Pancreas (tissue), 10 donors: ENCODE results near the gene ANKRD33B. TPM values are rescaled to one million over a fixed set of nuclear protein-coding genes. Genes with fewer than 3 reads are reported as not detected.

Source experiments
- ATAC-seq, 4 donors: fragments of 200-7000 bp; cut with Tn5 transposase; one replicate each; pipeline versions ENCODE4 v1.8.0 to v1.9.1; 2020; ENCODE audit warnings: mild to moderate bottlenecking in 4 of 4, moderate library complexity in 4 of 4
- DNase-seq, 6 donors: peaks; one replicate each; pipeline ENCODE4 v3.0.0-alpha.2; 2020
- FAIRE-seq: peaks from 2 replicates; lab custom pipeline; 2012; peaks lifted over from hg19 to GRCh38; lab: Jason Lieb, UNC
- H3K27ac ChIP-seq, 4 donors: fragments of 200-600 bp; sonication (generic); 1 replicate in 3 of 4; 2 replicates in 1 of 4; pipeline versions ENCODE4 v1.5.0 to v1.8.0; 2020
- H3K27me3 ChIP-seq, 4 donors: fragments of 200-600 bp; one replicate each; pipeline ENCODE4 v1.8.0; 2021
- H3K36me3 ChIP-seq, 3 donors: fragments of 200-600 bp; sonication (generic) in 1 of 3; one replicate each; pipeline versions ENCODE4 v1.5.0 to v1.8.0; 2020 to 2021
- H3K4me1 ChIP-seq, 3 donors: fragments of 200-600 bp; one replicate each; pipeline ENCODE4 v1.8.0; 2021
- H3K4me3 ChIP-seq, 4 donors: fragments of 200-600 bp; sonication (generic) in 2 of 4; one replicate each; pipeline versions ENCODE4 v1.5.0 to v1.8.0; 2020 to 2021
- H3K9me3 ChIP-seq, 4 donors: fragments of 200-600 bp; one replicate each; pipeline ENCODE4 v1.8.0; 2021
- WGBS, 2 donors: extraction: QIAGEN DNeasy Blood & Tissue Kit; methylation state at CpG; one replicate each; pipeline ENCODE4 v1.1.7; 2013; 5-methylcytosine and 5-hydroxymethylcytosine counted together
- intact Hi-C, 3 donors: fragments of 100-400 bp; cut with DNase I; formaldehyde crosslinking; loops; one replicate each; pipeline versions ENCODE4 v1.11.1 to v1.14.2; 2022
- polyA plus RNA-seq, 2 donors: library from polyadenylated mRNA; stranded (reverse); fragments of 200-250 nt; gene quantifications; one replicate each; pipeline ENCODE4 v1.2.3, GENCODE V29; 2013
- total RNA-seq, 6 donors: library from RNA; stranded (reverse); fragmentation: NEBNext Ultra II Directional in 4 of 6; extraction: Animal tissue kit (Norgen Biotek cat#: 25700) in 4 of 6; gene quantifications; one replicate each; pipeline versions ENCODE4 v1.2.1 to v1.2.4, GENCODE V29; 2021 to 2023
- TF ChIP-seq, protein P1 (sequence below), 4 donors: fragments of 200-600 bp; sonication (generic) in 3 of 4; IDR thresholded peaks; one replicate each; pipeline versions ENCODE4 v1.5.0 to v1.8.0; 2021; ENCODE audit warnings: antibody characterized with exemption in 4 of 4
- donor health status: healthy with polysubstance abuse.
- donor health status: DM: no; HTN: no; CAD: no; lungs with moderate emphysema.
- donor health status: DM: no; HTN: no; CAD: no.
- donor health status: control.
- donor health status: control.
- donor health status: Bipolar disorder and iron deficiency.
- donor health status: DM: yes; HTN: yes; CAD: no.
- donor health status: DM: no; HTN: no; CAD: no.
- donor health status: DM: no; HTN: no; CAD: no.
- donor health status: DM: yes; HTN: yes; CAD: no.

The ANKRD33B gene
- total and polyA plus RNA-seq, 8 donors, result 0.57 to 2.7 (median 1.1) TPM

DNA sequence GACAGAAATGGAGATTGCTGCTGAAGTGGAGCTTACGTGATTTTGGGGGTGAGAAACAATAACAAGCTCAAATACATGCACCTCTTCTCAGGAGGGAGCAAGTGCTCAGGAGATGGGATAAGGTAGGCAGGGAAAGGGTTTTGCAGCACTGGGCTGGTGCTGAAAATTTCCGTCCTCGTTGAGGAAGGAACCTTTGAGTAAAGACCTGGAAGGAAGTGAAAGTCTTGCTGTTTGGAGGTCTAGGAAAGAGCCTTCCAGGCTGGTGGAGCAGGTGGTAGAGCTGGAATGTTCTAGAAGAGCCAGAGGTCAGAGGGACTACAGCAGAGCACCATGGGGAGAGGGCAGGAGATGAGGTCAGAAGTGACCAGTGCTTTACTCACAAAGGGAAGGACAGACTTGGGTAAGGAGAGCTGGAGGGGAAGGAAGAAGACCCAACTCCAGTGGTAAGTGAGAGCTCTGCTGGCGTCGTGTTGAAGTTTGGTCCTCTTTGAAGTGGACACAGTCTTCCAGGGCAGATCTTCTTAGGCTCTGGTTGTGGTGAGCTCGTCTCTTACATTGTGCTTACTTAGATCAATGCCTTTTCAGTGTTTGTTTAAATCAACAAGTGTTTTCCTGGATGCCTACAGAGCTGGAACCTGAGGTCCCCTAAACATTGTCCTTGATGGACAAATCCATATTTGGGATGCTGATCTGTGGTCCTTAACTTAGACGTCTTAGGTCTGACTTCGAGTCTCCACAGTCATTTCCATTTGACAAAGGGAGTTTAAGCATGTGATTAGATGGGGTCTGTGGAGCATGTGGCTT lies 21.0 kb downstream of the ANKRD33B start:
- no peak overlapping the region for H3K27ac ChIP-seq
- DNase-seq (no peak), FAIRE-seq (no peak), ATAC-seq (no peak)
- H3K27me3 ChIP-seq, result no peaks in the 10 kb centered on the region
- no peaks in the 10 kb centered on the region for H3K9me3 ChIP-seq
- TF ChIP-seq, protein P1, sequence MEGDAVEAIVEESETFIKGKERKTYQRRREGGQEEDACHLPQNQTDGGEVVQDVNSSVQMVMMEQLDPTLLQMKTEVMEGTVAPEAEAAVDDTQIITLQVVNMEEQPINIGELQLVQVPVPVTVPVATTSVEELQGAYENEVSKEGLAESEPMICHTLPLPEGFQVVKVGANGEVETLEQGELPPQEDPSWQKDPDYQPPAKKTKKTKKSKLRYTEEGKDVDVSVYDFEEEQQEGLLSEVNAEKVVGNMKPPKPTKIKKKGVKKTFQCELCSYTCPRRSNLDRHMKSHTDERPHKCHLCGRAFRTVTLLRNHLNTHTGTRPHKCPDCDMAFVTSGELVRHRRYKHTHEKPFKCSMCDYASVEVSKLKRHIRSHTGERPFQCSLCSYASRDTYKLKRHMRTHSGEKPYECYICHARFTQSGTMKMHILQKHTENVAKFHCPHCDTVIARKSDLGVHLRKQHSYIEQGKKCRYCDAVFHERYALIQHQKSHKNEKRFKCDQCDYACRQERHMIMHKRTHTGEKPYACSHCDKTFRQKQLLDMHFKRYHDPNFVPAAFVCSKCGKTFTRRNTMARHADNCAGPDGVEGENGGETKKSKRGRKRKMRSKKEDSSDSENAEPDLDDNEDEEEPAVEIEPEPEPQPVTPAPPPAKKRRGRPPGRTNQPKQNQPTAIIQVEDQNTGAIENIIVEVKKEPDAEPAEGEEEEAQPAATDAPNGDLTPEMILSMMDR (IDR thresholded peaks at IDR 0.05), result no peak
- H3K4me3 ChIP-seq, result no peak overlapping the region
- 64 to 70% methylated on average over 8 of the region's 8 CpGs for WGBS, 2 donors
- H3K4me1 ChIP-seq, result no peaks in the 10 kb centered on the region
- intact Hi-C loops, result no loop called here
- no peaks in the 10 kb centered on the region for H3K36me3 ChIP-seq

DNA sequence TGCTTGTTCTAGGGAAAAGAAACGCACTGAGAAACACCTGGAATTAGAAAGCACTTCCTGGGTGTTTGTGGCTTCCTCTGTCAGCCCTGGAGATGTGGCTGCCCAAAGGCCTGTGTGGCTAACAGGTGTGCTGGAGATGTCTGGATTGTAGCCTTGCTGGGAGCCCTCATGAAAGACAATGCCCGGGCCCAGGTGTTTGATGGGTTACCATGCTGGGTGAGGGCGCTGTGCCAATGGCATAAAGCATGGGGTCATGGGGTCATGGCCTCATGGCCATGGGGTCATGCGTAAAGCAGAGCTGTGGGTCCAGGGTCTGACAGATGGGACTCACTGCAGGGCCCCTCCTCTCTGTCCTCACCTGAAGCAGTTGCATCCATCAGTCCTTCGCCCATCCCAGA lies 21.6 kb downstream of the ANKRD33B start:
- 79 to 88% methylated on average over 5 of the region's 5 CpGs for WGBS, 2 donors
- no peak for ATAC-seq
- H3K4me3 ChIP-seq, result no peak overlapping the region
- no peaks in the 10 kb centered on the region for H3K36me3 ChIP-seq
- TF ChIP-seq, protein P1 (IDR thresholded peaks at IDR 0.05), result no peak
- intact Hi-C loops, result no loop called here
- H3K4me1 ChIP-seq, result no peaks in the 10 kb centered on the region
- no peak for DNase-seq
- no peak overlapping the region for H3K27ac ChIP-seq
- no peaks in the 10 kb centered on the region for H3K9me3 ChIP-seq
- no peak for FAIRE-seq
- H3K27me3 ChIP-seq, result no peaks in the 10 kb centered on the region

DNA sequence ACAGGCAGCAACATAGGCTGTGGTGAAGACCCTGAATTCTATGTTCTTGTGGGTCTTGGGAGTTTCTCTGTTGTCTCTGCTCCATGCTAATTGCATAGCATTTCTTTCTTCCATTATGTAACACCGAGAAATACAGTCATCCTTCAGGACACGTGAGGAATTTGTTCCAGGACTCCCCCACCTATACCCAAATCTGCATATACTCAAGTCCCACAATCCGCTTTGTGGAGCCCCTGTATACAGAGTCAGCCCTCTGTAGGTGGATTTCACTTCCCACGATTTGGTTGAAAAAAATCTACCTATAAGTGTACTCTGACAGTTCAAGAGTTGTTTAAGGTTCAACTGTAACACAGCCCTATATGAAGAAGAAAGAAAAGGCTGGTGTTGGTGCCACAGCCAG lies 22.1 kb downstream of the ANKRD33B start:
- WGBS, 2 donors, result 70 to 79% methylated on average over 4 of the region's 4 CpGs
- intact Hi-C loops, result no loop called here
- Histone ChIP-seq H3K4me3 (no peak overlapping the region), H3K4me1 (no peaks in the 10 kb centered on the region), H3K27ac (no peak overlapping the region), H3K36me3 (no peaks in the 10 kb centered on the region), H3K9me3 (no peaks in the 10 kb centered on the region), H3K27me3 (no peaks in the 10 kb centered on the region)
- TF ChIP-seq, protein P1 (IDR thresholded peaks at IDR 0.05), result no peak
- no peak for DNase-seq
- FAIRE-seq, result no peak
- ATAC-seq, result no peak

DNA sequence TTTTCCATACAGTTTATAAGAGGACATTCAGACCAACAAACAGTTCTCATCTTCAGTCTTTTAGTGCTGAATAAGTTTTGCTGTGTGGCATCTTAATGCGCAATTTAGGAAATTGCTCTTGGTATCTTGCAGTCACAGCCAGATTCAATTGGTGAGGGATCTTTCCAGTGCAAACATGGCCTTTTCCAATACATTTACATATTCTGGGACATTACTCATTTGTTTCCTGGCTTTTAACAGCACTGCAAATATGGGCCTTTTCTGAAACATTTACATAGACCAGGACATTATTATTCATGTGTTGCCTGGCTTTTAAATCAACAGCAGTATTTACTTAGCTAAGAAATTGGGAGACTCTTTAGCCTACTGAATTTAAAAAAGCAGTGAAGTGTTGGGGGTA lies 22.7 kb downstream of the ANKRD33B start:
- WGBS, 2 donors, result 100% methylated on average over 1 of the region's 1 CpG
- intact Hi-C loops, result no loop called here
- no peak overlapping the region for H3K4me3 ChIP-seq
- no peaks in the 10 kb centered on the region for H3K9me3 ChIP-seq
- no peaks in the 10 kb centered on the region for H3K4me1 ChIP-seq
- ATAC-seq (no peak), DNase-seq (no peak), FAIRE-seq (no peak)
- TF ChIP-seq, protein P1 (IDR thresholded peaks at IDR 0.05), result no peak
- H3K27me3 ChIP-seq, result no peaks in the 10 kb centered on the region
- no peaks in the 10 kb centered on the region for H3K36me3 ChIP-seq
- no peak overlapping the region for H3K27ac ChIP-seq

DNA sequence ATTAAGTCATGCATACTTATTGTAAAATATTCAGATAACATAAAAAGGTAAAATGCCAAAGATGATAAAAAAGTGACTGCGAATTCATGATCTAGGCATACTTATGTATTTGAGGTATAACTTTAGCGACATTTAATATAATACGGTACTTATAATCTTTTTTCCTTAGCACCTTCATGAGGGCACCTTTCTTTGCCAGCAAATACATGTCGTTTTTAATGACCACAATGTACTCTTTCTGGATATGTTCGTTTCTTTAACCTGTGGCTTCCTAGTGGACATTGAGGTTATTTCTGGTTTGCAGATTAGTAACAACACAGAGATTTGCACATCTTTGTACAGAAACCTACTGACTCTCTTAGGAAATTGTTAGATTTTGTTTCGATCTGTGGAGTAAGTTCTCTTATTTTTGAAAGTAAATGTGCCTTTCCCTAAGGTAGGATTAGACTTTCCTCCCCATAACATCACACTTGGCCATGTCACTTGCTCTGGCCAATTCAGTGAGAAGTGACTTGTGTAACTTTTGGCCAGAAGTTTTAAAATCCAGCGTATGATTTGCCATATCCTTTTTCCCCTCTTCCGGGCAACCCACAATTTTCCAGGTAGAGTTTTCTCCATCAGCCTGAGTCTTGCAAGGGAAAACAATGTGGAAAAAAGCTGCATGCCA lies 24.4 kb downstream of the ANKRD33B start:
- intact Hi-C loops, result no loop called here
- ATAC-seq (no peak), DNase-seq (no peak), FAIRE-seq (no peak)
- Histone ChIP-seq H3K27me3 (no peaks in the 10 kb centered on the region), H3K4me3 (no peak overlapping the region), H3K36me3 (no peaks in the 10 kb centered on the region), H3K4me1 (no peaks in the 10 kb centered on the region), H3K9me3 (no peaks in the 10 kb centered on the region), H3K27ac (no peak overlapping the region)
- 71 to 84% methylated on average over 8 of the region's 8 CpGs for WGBS, 2 donors
- TF ChIP-seq, protein P1 (IDR thresholded peaks at IDR 0.05), result no peak
